ENCODE results near the gene CIP2A. TPM values are rescaled to one million over a fixed set of nuclear protein-coding genes. Genes with fewer than 3 reads are reported as not detected.

The CIP2A gene
- total and polyA plus RNA-seq, 2 of the 8 experiments (the other 6 are each of a cell fraction or from before 2014, with no cell fraction given): 11.9 to 38.0 TPM

DNA sequence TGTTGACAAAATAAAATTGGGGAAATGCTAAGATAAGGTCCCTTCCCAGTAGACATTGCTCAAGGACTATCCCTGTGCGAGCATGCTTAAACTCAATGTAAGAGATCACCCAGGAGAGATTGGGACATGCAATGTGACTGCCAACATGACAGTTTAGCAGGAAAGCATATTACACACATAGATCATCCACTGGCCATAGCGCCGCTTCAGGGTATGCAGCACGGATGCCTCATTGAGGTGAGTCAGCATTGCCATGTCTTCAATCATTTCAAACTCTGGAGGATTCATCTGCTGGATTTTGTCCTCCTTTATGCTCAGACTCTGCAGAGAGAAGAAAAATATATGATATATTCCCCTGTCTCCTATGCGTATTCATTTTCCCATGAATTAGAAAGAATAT is 87.7 kb downstream of the CIP2A start:
- Histone ChIP-seq H4K20me1 (replicated peaks in 1 of 2; ENCODE audit: control insufficient read depth in 1 of 2, insufficient read depth in 2 of 2, low read length in 2 of 2) (no peaks in the 10 kb centered on the region), H3K9me3 (ENCODE audit: insufficient read depth in 2 of 2, low read depth in 1 of 2, low read length in 1 of 2) (no peaks in the 10 kb centered on the region), H2BK20ac (ENCODE audit: low read length) (no peak overlapping the region), H2BK5ac (ENCODE audit: low read depth, low read length) (no peak overlapping the region), H2BK12ac (ENCODE audit: low read depth, low read length) (no peak overlapping the region), H3K4me2 (ENCODE audit: insufficient read depth in 1 of 2, low read depth in 2 of 2, low read length in 2 of 2) (no peak overlapping the region), H3K36me3 (ENCODE audit: control insufficient read depth in 2 of 4, insufficient read depth in 4 of 4, low read length in 3 of 4) (no peaks in the 10 kb centered on the region), H3K56ac (replicated peaks; ENCODE audit: insufficient read length, low read depth, low read length) (no peak overlapping the region), H2BK120ac (replicated peaks; ENCODE audit: low read depth, low read length) (no peak overlapping the region), H3K4me3 (ENCODE audit: extremely low read depth in 1 of 4, insufficient read depth in 2 of 4, low read depth in 3 of 4, low read length in 4 of 4) (no peak overlapping the region), H3K27ac (ENCODE audit: low read depth, low read length) (no peak overlapping the region), H2AFZ (ENCODE audit: low read length) (no peak overlapping the region), H3K27me3 (replicated peaks in 1 of 4; ENCODE audit: control insufficient read depth in 3 of 4, extremely low read depth in 1 of 4, insufficient read depth in 3 of 4, low read length in 3 of 4) (no peaks in the 10 kb centered on the region), H2AK5ac (ENCODE audit: low read depth, low read length) (no peak overlapping the region), H3K9ac (replicated peaks in 1 of 4; ENCODE audit: extremely low read depth in 1 of 4, low read depth in 3 of 4, low read length in 3 of 4) (no peak overlapping the region), H3K4ac (replicated peaks; ENCODE audit: insufficient read length, low read depth, low read length) (no peak overlapping the region), H4K8ac (ENCODE audit: extremely low read depth, insufficient read depth, low read length) (no peak overlapping the region), H3K23ac (ENCODE audit: insufficient read length) (no peak overlapping the region), H4K91ac (replicated peaks; ENCODE audit: insufficient read length, low read length) (no peak overlapping the region), H3K14ac (ENCODE audit: insufficient read length) (no peak overlapping the region), H4K5ac (ENCODE audit: insufficient read length, low read depth, low read length) (no peak overlapping the region), H3K18ac (ENCODE audit: extremely low read depth, low read length) (no peak overlapping the region), H2BK15ac (ENCODE audit: low read length) (no peak overlapping the region), H3K79me1 (ENCODE audit: low read depth, low read length) (no peaks in the 10 kb centered on the region), H3K79me2 (ENCODE audit: control insufficient read depth in 1 of 2, insufficient read depth in 2 of 2, low read length in 2 of 2) (no peaks in the 10 kb centered on the region), H3K23me2 (ENCODE audit: low read depth, low read length) (no peaks in the 10 kb centered on the region), H3K4me1 (replicated peaks in 1 of 4; ENCODE audit: control insufficient read depth in 3 of 4, insufficient read depth in 4 of 4, low read length in 3 of 4) (no peaks in the 10 kb centered on the region)
- FAIRE-seq (no peak), DNase-seq (ENCODE audit: low read depth in 1 of 2, low spot score in 2 of 2) (no peak)
- CTCF ChIA-PET (ENCODE audit: partially characterized antibody): interaction anchor here (0.9 to 5.0 kb wide), 3 partner anchors 12 to 101 kb away, joined by 3 to 30 read pairs (median 15); no protein-coding TSS in a partner anchor
- POLR2A ChIA-PET (ENCODE audit: partially characterized antibody): no interaction called here
- WGBS, 2 experiments (ENCODE audit: extremely low coverage in 1 of 2, insufficient coverage in 1 of 2, insufficient read length in 1 of 2, insufficient replicate concordance in 2 of 2, low coverage in 1 of 2, low lambda C conversion rate in 2 of 2, missing lambda C conversion rate in 1 of 2): 94% methylated on average over 5 of the region's 5 CpGs; no CpG with 5 or more reads in 1 of the 2 experiments
- TF ChIP-seq EZH2 (IDR thresholded peaks at IDR 0.05; ENCODE audit: low read depth, low read length, severe bottlenecking) (no peak), CREB1 (IDR thresholded peaks at IDR 0.05) (no peak), CEBPB (IDR thresholded peaks at IDR 0.05; ENCODE audit: low read depth, low read length) (no peak), SP4 (IDR thresholded peaks at IDR 0.05; ENCODE audit: low read length) (no peak)
